WERI-Rb-1 (cell line): ENCODE results near the gene NADK.

ENCODE experiments used
- DNase-seq: peaks from one replicate; pipeline ENCODE4 v3.0.0-alpha.2; 2020
- H3K27ac ChIP-seq: fragments of 250-450 bp; sonication (Bioruptor Pico); 2 replicates; pipeline ENCODE4 v1.5.1; 2020; ENCODE audit warnings: mild to moderate bottlenecking, moderate library complexity
- H3K27me3 ChIP-seq: fragments of 250-450 bp; sonication (Bioruptor Pico); 2 replicates; pipeline ENCODE4 v1.5.1; 2021; ENCODE audit warnings: mild to moderate bottlenecking, low read depth, moderate library complexity; ENCODE audit not compliant: insufficient read depth, severe bottlenecking
- H3K36me3 ChIP-seq: fragments of 250-450 bp; sonication (Bioruptor Pico); 2 replicates; pipeline ENCODE4 v1.5.1; 2020; ENCODE audit warnings: mild to moderate bottlenecking, moderate library complexity
- H3K4me3 ChIP-seq: 2 replicates; pipeline ENCODE4 v1.5.1; 2011; ENCODE audit warnings: low read depth, mild to moderate bottlenecking, control low read depth, low read length
- H3K9me3 ChIP-seq: fragments of 250-450 bp; sonication (Bioruptor Pico); 2 replicates; pipeline ENCODE4 v1.5.1; 2021; ENCODE audit warnings: mild to moderate bottlenecking, moderate library complexity; ENCODE audit not compliant: severe bottlenecking
- TF ChIP-seq, protein P1 (sequence below): IDR thresholded peaks from 2 replicates; pipeline ENCODE4 v1.5.1; 2011; ENCODE audit warnings: low read depth, mild to moderate bottlenecking, control low read depth, inconsistent platforms, low read length

The NADK gene

DNA sequence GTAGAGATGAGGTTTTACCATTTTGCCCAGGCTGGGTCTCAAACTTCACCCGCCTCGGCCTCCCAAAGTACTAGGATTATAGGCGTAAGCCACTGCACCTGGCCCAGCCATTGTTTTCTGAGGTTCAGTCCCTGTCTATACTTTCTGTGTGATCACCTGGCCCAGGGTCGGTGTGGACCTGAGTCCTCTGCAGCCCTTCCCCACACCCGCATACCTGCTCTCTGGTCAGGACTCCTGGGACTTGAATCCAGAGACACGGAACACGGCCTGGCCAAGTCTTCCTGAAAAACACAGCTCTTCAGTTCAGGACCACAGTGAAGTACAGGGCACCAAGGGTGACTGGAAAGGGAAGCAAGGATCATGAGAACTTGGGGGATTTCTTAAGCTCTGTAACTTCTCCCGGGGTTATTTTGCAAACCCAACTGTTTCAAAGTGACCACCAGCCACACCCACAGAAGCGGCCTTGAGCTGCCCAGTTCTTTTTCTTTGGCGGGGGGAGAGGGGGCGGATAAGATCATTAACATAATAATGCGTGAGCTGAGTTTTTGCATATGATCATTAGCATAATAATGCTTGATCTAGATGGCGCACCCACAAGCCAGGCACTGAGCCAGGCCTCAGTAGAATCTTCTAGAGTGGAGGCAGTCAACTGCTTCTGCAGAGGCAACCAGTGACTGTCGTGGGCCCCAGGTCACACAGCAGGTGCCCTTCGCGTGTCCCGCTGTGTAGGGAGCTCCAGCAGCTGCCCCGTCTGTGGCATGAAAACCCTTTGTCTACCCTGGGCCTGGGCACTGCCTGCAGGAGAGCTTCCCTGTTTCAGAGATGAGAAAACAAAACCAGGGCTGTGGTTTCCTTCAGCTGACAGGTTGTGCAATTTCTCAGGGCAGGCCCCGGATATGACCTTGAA is 1.7 kb upstream of the NADK start:
- H3K27me3 ChIP-seq = no peaks in the 10 kb centered on the region
- no peaks in the 10 kb centered on the region for H3K9me3 ChIP-seq
- no peak for DNase-seq
- TF ChIP-seq, protein P1, sequence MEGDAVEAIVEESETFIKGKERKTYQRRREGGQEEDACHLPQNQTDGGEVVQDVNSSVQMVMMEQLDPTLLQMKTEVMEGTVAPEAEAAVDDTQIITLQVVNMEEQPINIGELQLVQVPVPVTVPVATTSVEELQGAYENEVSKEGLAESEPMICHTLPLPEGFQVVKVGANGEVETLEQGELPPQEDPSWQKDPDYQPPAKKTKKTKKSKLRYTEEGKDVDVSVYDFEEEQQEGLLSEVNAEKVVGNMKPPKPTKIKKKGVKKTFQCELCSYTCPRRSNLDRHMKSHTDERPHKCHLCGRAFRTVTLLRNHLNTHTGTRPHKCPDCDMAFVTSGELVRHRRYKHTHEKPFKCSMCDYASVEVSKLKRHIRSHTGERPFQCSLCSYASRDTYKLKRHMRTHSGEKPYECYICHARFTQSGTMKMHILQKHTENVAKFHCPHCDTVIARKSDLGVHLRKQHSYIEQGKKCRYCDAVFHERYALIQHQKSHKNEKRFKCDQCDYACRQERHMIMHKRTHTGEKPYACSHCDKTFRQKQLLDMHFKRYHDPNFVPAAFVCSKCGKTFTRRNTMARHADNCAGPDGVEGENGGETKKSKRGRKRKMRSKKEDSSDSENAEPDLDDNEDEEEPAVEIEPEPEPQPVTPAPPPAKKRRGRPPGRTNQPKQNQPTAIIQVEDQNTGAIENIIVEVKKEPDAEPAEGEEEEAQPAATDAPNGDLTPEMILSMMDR = no peak
- no peak overlapping the region for H3K27ac ChIP-seq
- peaks cover 6% of the 10 kb centered on the region for H3K36me3 ChIP-seq
- H3K4me3 ChIP-seq = no peak overlapping the region

DNA sequence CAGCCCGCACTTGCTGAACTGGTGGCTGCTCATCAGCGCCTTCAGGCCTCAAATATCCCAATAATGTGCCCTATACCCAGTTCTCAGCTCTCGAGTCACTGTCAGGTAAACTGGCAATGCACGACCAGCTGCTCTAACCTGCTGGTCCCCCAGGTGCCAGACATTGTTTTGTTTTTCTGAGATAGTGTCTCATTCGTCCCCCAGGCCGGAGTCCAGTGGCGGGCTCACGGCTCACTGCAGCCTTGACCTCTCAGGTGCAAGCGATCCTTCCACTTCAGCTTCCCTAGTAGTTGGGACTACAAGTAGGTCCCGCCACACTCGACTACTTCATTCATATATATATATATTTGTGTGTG is 1.0 kb upstream of the NADK start:
- peak overlapping the region; percentile 55 for H3K4me3 ChIP-seq
- H3K36me3 ChIP-seq = peaks cover 7% of the 10 kb centered on the region
- H3K27me3 ChIP-seq = no peaks in the 10 kb centered on the region
- H3K27ac ChIP-seq = peak overlapping the region; percentile 93
- no peak for DNase-seq
- no peaks in the 10 kb centered on the region for H3K9me3 ChIP-seq
- TF ChIP-seq, protein P1 = no peak

DNA sequence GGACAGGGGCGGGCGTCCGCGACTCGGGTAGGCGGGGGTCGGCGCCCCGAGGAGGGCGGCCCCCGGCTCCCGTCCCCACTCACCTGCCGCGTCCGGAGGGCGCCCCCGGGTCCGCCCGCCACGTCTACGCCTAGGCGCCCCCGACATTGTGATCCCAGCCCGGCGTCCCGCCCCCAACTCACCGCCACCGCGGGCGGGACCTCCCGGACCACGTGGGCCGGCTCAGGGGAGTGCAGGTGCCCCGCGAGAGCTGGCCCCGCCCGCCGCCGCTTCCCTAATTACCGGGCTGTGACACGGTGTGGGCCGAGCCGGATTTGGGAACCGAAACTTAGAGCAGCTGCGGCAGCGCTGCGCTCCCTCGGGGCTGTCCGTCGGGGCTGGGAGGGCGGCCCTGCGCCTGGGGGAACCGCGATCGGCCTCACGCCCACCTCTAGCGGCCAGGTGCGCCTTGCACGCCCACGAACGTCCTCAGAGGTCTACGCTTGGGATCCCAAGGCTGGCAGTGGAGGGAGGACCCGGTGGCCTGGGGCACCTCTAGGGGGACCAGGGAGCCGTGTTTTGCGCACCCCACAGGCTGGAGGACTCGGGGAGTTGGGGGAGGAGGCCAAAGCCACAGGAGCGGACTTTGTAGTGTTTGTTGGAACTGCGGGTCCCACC is 521 bp upstream of the NADK start:
- Histone ChIP-seq H3K27me3 (no peaks in the 10 kb centered on the region), H3K27ac (peak overlapping the region; percentile 93), H3K36me3 (peaks cover 10% of the 10 kb centered on the region), H3K9me3 (no peaks in the 10 kb centered on the region), H3K4me3 (peak overlapping the region; percentile 55)
- TF ChIP-seq, protein P1 = peak; percentile 63
- DNase-seq = peak; percentile 76

DNA sequence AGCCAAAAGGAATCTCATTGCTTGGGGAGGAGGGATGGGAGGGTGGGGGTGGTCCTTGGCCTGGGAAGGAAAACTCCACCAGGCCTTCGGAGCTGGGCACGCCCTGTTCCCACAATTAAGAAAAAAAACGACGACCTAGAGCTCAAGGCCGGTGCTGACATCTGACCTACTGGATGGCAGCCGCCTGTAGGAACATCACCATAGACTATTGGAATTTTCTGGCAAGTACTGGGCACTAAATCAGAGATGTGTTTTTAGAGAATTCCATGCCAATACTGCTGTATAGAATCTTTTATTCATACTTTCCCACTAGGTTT is 729 bp downstream of the NADK start:
- Histone ChIP-seq H3K27ac (peak overlapping the region; percentile 93), H3K4me3 (peak overlapping the region; percentile 93), H3K9me3 (no peaks in the 10 kb centered on the region), H3K36me3 (peaks cover 16% of the 10 kb centered on the region), H3K27me3 (no peaks in the 10 kb centered on the region)
- DNase-seq = no peak
- TF ChIP-seq, protein P1 = no peak

DNA sequence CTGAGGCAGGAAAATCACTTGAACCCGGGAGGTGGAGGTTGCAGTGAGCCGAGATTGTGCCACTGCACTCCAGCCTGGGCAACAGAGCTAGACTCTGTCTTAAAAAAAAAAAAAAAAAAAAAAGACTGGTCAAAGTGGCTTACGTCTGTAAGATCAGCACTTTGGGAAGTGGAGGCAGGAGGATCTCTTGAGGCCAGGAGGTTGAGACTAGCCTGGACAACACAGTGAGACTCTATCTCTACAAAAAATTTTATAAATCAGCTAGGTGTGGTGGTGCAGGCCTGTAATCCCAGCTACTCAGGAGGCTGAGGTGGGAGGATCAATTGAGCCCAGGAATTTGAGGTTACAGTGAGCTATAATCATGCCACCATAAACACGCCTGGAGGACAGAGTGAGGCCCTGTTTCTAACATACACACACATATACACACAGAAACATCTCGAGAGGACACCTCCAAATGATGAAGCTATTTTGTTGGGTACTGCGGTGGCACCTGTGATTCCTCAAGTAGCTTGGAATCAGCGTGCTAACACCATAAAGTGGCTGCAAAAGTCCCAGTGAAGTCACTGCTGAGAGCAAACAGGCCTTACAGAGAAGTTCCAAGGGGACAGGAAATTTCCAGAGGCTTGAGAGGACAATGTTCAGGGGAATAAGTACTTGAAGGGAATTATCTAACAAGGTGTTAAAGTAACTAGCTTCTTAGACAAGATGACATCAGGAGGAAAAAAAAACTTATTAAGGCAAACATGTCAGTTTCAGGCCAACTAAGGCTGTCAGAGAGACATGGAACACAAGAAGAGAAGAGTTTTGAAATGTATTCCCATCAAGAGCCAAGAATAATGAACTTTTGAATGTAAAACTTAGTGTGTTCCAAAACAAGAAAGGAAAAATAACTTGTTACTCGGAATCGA is 1.3 kb downstream of the NADK start:
- peak overlapping the region; percentile 93 for H3K4me3 ChIP-seq
- H3K36me3 ChIP-seq = peaks cover 22% of the 10 kb centered on the region
- H3K27ac ChIP-seq = no peak overlapping the region
- H3K9me3 ChIP-seq = peaks cover 3% of the 10 kb centered on the region
- TF ChIP-seq, protein P1 = no peak
- no peak for DNase-seq
- H3K27me3 ChIP-seq = no peaks in the 10 kb centered on the region
